Smooth muscle cell (in vitro differentiated cells): ENCODE results near the gene MBTD1. TPM values are rescaled to one million over a fixed set of nuclear protein-coding genes. Genes with fewer than 3 reads are reported as not detected.

Experiments
- DNase-seq: peaks from one replicate; lab custom pipeline; 2025; ENCODE audit not compliant: unreplicated experiment; lab: John Stamatoyannopoulos, UW
- H2AFZ ChIP-seq: fragments of 200-600 bp; sonication (generic); 2 replicates; pipeline ENCODE4 v1.6.0; 2016; ENCODE audit warnings: antibody characterized with exemption, low read depth, mild to moderate bottlenecking
- H3F3A ChIP-seq: fragments of 200-600 bp; sonication (generic); 2 replicates; pipeline ENCODE4 v1.6.0; 2017; ENCODE audit warnings: antibody characterized with exemption, low read depth
- H3K27ac ChIP-seq: fragments of 200-600 bp; sonication (generic); 2 replicates; pipeline ENCODE4 v1.5.1; 2016; ENCODE audit warnings: low read depth, mild to moderate bottlenecking
- H3K27me3 ChIP-seq: fragments of 200-600 bp; sonication (generic); 2 replicates; pipeline ENCODE4 v1.6.1; 2016; ENCODE audit warnings: low read depth, mild to moderate bottlenecking
- H3K36me3 ChIP-seq: fragments of 200-600 bp; sonication (generic); 2 replicates; pipeline ENCODE4 v1.5.1; 2016; ENCODE audit warnings: low read depth
- H3K4me1 ChIP-seq: fragments of 200-600 bp; sonication (generic); 2 replicates; pipeline ENCODE4 v1.5.1; 2016; ENCODE audit warnings: low read depth
- H3K4me2 ChIP-seq: fragments of 200-600 bp; sonication (generic); 2 replicates; pipeline ENCODE4 v1.6.0; 2016; ENCODE audit warnings: mild to moderate bottlenecking
- H3K4me3 ChIP-seq: fragments of 200-600 bp; sonication (generic); 2 replicates; pipeline ENCODE4 v1.5.1; 2016; ENCODE audit warnings: mild to moderate bottlenecking
- H3K79me2 ChIP-seq: fragments of 200-600 bp; sonication (generic); 2 replicates; pipeline ENCODE4 v1.6.0; 2016; ENCODE audit warnings: low read depth, mild to moderate bottlenecking
- H3K9ac ChIP-seq: fragments of 200-600 bp; sonication (generic); 2 replicates; pipeline ENCODE4 v1.6.0; 2016; ENCODE audit warnings: low read depth
- H3K9me3 ChIP-seq: fragments of 200-600 bp; sonication (generic); replicated peaks from 2 replicates; pipeline ENCODE4 v1.5.1; 2016; ENCODE audit warnings: low read depth
- H4K20me1 ChIP-seq: fragments of 200-600 bp; sonication (generic); 2 replicates; pipeline ENCODE4 v1.6.0; 2016; ENCODE audit warnings: low read depth
- CTCF ChIP-seq: fragments of 200-600 bp; sonication (generic); IDR thresholded peaks from 2 replicates; pipeline ENCODE4 v1.5.1; 2017; ENCODE audit warnings: borderline replicate concordance, mild to moderate bottlenecking, antibody characterized with exemption; ENCODE audit not compliant: insufficient read depth, poor library complexity, severe bottlenecking
- WGBS: methylation state at CpG from one replicate; pipeline ENCODE4 v1.1.7; 2016; ENCODE audit warnings: low lambda C conversion rate; 5-methylcytosine and 5-hydroxymethylcytosine counted together
- polyA plus RNA-seq: library from polyadenylated mRNA; unstranded; fragments of >200 nt; fragmentation: Nextera tagmentation; extraction: Ambion mirVana; gene quantifications from 2 replicates; pipeline ENCODE4 v1.2.1, GENCODE V29; 2016
- total RNA-seq: library from RNA; depleted of rRNA; stranded (reverse); fragments of >200 nt; gene quantifications from 2 replicates; pipeline ENCODE4 v1.2.3, GENCODE V29; 2014

Gene MBTD1
- total and polyA plus RNA-seq, 2 experiments from 2014 or later = 1.3 to 11.3 TPM

- Histone ChIP-seq H4K20me1 (peaks cover 4% of the 10 kb centered on the region), H3K36me3 (no peaks in the 10 kb centered on the region), H3F3A (no peaks in the 10 kb centered on the region), H3K4me2 (no peak overlapping the region), H3K9ac (no peak overlapping the region), H3K79me2 (peaks cover 21% of the 10 kb centered on the region), H3K9me3 (no peaks in the 10 kb centered on the region), H3K27me3 (no peaks in the 10 kb centered on the region), H3K4me1 (no peaks in the 10 kb centered on the region), H3K27ac (no peak overlapping the region), H2AFZ (no peak overlapping the region), H3K4me3 (no peak overlapping the region)
- no peak for TF ChIP-seq CTCF
- 100% methylated on average over 1 of the region's 1 CpG for WGBS
- no peak for DNase-seq
Observed at GRCh38 chr17:51245535-51245934, 14.3 kb downstream of the MBTD1 start.

- WGBS = 96% methylated on average over 4 of the region's 4 CpGs
- H3K79me2 ChIP-seq = peaks cover 21% of the 10 kb centered on the region
Observed at GRCh38 chr17:51244041-51244440, 15.8 kb downstream of the MBTD1 start.

GRCh38 chr17:51240275-51240674 lies 19.6 kb downstream of the MBTD1 start:
- no peaks in the 10 kb centered on the region for H3F3A ChIP-seq
- no peak overlapping the region for H3K4me3 ChIP-seq
- DNase-seq = no peak
- WGBS = 90% methylated on average over 2 of the region's 2 CpGs
- H3K9ac ChIP-seq = no peak overlapping the region
- peaks cover 37% of the 10 kb centered on the region for H4K20me1 ChIP-seq
- H3K4me1 ChIP-seq = no peaks in the 10 kb centered on the region
- H3K4me2 ChIP-seq = no peak overlapping the region
- H3K79me2 ChIP-seq = peaks cover 44% of the 10 kb centered on the region
- no peaks in the 10 kb centered on the region for H3K9me3 ChIP-seq
- H3K27ac ChIP-seq = no peak overlapping the region
- H2AFZ ChIP-seq = no peak overlapping the region
- H3K27me3 ChIP-seq = no peaks in the 10 kb centered on the region
- TF ChIP-seq CTCF = no peak
- no peaks in the 10 kb centered on the region for H3K36me3 ChIP-seq

More at GRCh38 chr17:51244041-51244440, 15.8 kb downstream of the MBTD1 start:
- no peaks in the 10 kb centered on the region for H3K4me1 ChIP-seq
- TF ChIP-seq CTCF = no peak
- no peak for DNase-seq
- H3K9ac ChIP-seq = no peak overlapping the region
- H3K27me3 ChIP-seq = no peaks in the 10 kb centered on the region
- no peak overlapping the region for H2AFZ ChIP-seq
- H3K36me3 ChIP-seq = no peaks in the 10 kb centered on the region
- no peaks in the 10 kb centered on the region for H3F3A ChIP-seq
- no peaks in the 10 kb centered on the region for H3K9me3 ChIP-seq
- H3K4me2 ChIP-seq = no peak overlapping the region
- no peak overlapping the region for H3K4me3 ChIP-seq
- peaks cover 9% of the 10 kb centered on the region for H4K20me1 ChIP-seq
- H3K27ac ChIP-seq = no peak overlapping the region

GRCh38 chr17:51238255-51238887 lies 21.5 kb downstream of the MBTD1 start:
- no peak overlapping the region for H3K4me2 ChIP-seq
- H3K27me3 ChIP-seq = no peaks in the 10 kb centered on the region
- WGBS = 91% methylated on average over 6 of the region's 6 CpGs
- H2AFZ ChIP-seq = no peak overlapping the region
- TF ChIP-seq CTCF = no peak
- H3K79me2 ChIP-seq = peaks cover 60% of the 10 kb centered on the region
- H3F3A ChIP-seq = no peaks in the 10 kb centered on the region
- peaks cover 51% of the 10 kb centered on the region for H4K20me1 ChIP-seq
- H3K9ac ChIP-seq = no peak overlapping the region
- no peaks in the 10 kb centered on the region for H3K9me3 ChIP-seq
- H3K27ac ChIP-seq = no peak overlapping the region
- no peaks in the 10 kb centered on the region for H3K4me1 ChIP-seq
- no peak for DNase-seq
- no peaks in the 10 kb centered on the region for H3K36me3 ChIP-seq
- no peak overlapping the region for H3K4me3 ChIP-seq
